Kidney epithelial cell (primary cell): Measurements from ENCODE around the gene PHF8. TPM values are rescaled to one million over a fixed set of nuclear protein-coding genes. Genes with fewer than 3 reads are reported as not detected.

Experiments
- DNase-seq: peaks from one replicate; pipeline ENCODE4 v3.0.0-alpha.2; 2010; ENCODE audit warnings: low read depth
- H3K27me3 ChIP-seq: 2 replicates; pipeline ENCODE4 v1.6.0; 2011; ENCODE audit warnings: low read length; ENCODE audit not compliant: control insufficient read depth, insufficient read depth
- H3K36me3 ChIP-seq: 2 replicates; pipeline ENCODE4 v1.5.1; 2011; ENCODE audit warnings: low read length; ENCODE audit not compliant: control insufficient read depth, insufficient read depth
- H3K4me3 ChIP-seq: 2 replicates; pipeline ENCODE4 v1.5.1; 2011; ENCODE audit warnings: low read depth, mild to moderate bottlenecking, control low read depth, low read length
- total RNA-seq: library from RNA; depleted of rRNA; stranded (reverse); fragments of >200 nt; gene quantifications from 2 replicates; pipeline ENCODE4 v1.2.3, GENCODE V29; 2015
- TF ChIP-seq, protein P1 (sequence below): IDR thresholded peaks from 2 replicates; pipeline ENCODE4 v1.5.1; 2011; ENCODE audit warnings: mild to moderate bottlenecking, moderate library complexity, low read length, control low read depth, inconsistent platforms; ENCODE audit not compliant: insufficient read depth, poor library complexity, severe bottlenecking

The PHF8 gene
- total RNA-seq, 1 donor from 2014 or later: 13.2 TPM

DNA sequence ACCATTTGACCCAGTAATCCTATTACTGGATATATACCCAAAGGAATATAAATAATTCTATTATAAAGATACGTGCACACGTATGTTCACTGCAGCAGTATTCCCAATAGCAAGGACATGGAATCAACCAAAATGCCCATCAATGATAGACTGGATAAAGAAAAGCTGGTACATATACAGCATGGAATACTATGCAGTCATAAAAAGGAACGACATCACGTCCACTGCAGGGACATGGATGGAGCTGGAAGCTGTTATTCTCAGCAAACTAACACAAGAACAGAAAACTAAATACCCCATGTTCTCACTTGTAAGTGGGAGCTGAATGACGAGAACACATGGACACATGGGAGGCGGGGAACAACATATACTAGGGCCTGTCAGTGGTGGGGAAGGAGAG is 69.7 kb downstream of the PHF8 start:
- no peak for DNase-seq
- Histone ChIP-seq H3K27me3 (no peaks in the 10 kb centered on the region), H3K4me3 (no peak overlapping the region), H3K36me3 (no peaks in the 10 kb centered on the region)
- TF ChIP-seq, protein P1, sequence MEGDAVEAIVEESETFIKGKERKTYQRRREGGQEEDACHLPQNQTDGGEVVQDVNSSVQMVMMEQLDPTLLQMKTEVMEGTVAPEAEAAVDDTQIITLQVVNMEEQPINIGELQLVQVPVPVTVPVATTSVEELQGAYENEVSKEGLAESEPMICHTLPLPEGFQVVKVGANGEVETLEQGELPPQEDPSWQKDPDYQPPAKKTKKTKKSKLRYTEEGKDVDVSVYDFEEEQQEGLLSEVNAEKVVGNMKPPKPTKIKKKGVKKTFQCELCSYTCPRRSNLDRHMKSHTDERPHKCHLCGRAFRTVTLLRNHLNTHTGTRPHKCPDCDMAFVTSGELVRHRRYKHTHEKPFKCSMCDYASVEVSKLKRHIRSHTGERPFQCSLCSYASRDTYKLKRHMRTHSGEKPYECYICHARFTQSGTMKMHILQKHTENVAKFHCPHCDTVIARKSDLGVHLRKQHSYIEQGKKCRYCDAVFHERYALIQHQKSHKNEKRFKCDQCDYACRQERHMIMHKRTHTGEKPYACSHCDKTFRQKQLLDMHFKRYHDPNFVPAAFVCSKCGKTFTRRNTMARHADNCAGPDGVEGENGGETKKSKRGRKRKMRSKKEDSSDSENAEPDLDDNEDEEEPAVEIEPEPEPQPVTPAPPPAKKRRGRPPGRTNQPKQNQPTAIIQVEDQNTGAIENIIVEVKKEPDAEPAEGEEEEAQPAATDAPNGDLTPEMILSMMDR: no peak

DNA sequence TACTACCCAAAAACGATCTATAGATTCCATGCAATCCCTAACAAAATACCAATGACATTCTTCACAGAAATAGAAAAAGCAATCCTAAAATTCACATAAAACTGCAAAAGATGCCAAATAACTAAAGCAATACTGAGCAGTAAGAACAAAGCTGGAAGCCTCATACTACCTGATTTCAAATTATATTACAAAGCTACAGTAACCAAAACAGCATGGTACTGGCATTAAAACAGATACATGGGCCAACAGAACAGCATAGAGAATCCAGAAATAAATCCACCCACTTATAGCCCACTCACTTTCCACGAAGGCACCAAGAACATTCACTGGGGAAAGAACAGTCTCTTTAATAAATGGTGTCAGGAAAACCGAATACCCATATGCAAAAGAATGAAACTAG is 74.7 kb downstream of the PHF8 start:
- TF ChIP-seq, protein P1: no peak
- no peaks in the 10 kb centered on the region for H3K27me3 ChIP-seq
- DNase-seq: no peak
- no peaks in the 10 kb centered on the region for H3K36me3 ChIP-seq
- no peak overlapping the region for H3K4me3 ChIP-seq

DNA sequence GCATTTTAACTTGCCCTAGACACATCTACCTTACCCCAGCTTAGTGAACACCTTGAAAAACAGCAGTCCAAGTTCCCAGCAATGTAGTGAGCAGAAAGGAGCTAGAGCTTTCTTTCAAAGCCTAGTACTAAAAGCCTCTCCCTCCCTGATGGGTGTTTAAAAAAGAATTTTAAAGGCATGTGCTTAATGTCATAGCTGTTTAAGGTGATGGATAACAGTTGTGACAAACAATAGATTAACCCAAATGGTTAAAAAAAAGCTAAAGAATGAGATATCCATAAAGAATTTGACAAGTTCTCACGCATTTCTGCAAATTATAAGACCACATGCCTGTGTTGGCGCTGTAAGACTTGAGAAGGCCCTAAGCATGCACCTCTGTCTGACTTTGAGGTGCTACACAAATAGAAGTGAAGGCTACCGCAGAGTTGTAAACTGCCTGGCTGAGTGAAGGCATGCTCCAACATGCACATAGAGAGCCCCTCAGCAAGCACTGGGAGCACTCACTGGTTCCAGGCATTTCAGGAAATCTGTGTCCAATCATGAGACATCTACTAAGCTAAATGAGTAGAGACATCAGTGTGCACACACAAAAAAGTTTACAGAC is 94.0 kb downstream of the PHF8 start:
- Histone ChIP-seq H3K36me3 (no peaks in the 10 kb centered on the region), H3K27me3 (no peaks in the 10 kb centered on the region), H3K4me3 (no peak overlapping the region)
- TF ChIP-seq, protein P1: no peak
- DNase-seq: no peak

DNA sequence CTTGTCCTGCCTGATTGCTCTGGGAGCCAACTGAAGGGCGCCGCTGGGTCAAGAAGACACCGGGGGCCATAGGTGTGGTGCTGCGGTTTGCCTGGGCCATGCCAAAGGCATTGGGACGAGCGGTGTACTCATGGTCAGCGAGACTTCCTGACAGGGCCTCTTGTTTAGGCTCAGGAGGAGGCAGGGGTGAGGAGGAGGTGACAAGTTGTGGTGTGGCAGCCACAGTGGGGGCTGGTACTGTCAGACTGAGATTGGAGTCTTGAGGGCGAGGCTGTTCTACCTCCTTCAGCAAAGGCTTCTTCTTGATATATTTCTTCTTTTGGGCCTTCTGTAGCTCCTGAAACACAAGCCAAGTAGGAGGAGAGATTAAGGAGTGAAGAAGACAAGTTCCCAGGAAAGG is 104.1 kb downstream of the PHF8 start:
- TF ChIP-seq, protein P1: no peak

DNA sequence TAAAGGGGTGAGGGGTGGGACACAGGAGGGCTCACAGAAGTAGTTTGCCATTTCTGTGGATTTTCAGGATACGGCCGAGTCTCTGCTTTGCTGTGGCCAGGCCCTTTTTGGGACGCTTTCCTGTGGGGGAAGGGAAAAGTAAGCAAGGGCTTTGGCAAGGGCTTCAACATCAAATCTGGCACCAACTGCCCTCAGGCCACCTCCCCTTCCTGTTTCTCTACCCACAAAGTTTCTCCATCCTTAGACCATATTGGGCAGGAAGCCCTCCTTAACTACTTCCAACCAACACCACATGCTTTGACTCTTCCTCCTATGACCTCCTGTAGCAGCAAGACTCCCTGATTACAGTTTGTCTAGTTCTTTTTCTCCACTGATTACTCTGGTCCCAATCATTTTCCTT is 105.1 kb downstream of the PHF8 start:
- Histone ChIP-seq H3K4me3 (no peak overlapping the region), H3K27me3 (no peaks in the 10 kb centered on the region), H3K36me3 (no peaks in the 10 kb centered on the region)
- DNase-seq: no peak
- TF ChIP-seq, protein P1: no peak

More for the DNA sequence above, 104.1 kb downstream of the PHF8 start:
- Histone ChIP-seq H3K27me3 (no peaks in the 10 kb centered on the region), H3K4me3 (no peak overlapping the region), H3K36me3 (no peaks in the 10 kb centered on the region)
- DNase-seq: no peak
